Measurements from ENCODE around the gene SPAG16.

GRCh38 chr2:213237251-213237650 lies 47.0 kb upstream of the SPAG16 start:
- no peak for TF ChIP-seq EZH2phosphoT487 (conservative IDR thresholded peaks at IDR 0.05; ENCODE audit: low read length)
- TF ChIP-seq, protein P1, sequence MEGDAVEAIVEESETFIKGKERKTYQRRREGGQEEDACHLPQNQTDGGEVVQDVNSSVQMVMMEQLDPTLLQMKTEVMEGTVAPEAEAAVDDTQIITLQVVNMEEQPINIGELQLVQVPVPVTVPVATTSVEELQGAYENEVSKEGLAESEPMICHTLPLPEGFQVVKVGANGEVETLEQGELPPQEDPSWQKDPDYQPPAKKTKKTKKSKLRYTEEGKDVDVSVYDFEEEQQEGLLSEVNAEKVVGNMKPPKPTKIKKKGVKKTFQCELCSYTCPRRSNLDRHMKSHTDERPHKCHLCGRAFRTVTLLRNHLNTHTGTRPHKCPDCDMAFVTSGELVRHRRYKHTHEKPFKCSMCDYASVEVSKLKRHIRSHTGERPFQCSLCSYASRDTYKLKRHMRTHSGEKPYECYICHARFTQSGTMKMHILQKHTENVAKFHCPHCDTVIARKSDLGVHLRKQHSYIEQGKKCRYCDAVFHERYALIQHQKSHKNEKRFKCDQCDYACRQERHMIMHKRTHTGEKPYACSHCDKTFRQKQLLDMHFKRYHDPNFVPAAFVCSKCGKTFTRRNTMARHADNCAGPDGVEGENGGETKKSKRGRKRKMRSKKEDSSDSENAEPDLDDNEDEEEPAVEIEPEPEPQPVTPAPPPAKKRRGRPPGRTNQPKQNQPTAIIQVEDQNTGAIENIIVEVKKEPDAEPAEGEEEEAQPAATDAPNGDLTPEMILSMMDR (IDR thresholded peaks at IDR 0.05; ENCODE audit: insufficient read depth, low read length, poor library complexity, severe bottlenecking): no peak
